SU-DHL-6 (cell line): Measurements from ENCODE around the gene LYSMD2.
"Not testable (repeated sequence)": the region's sequence is repeated elsewhere in the genome, so short reads cannot be mapped to it uniquely, and the experiment has no call there.

Source experiments
- H2AFZ ChIP-seq: fragments of 200-600 bp; sonication (generic); 2 replicates; pipeline ENCODE4 v1.6.1; 2014; ENCODE audit warnings: low read depth, mild to moderate bottlenecking, moderate library complexity, mixed read lengths, antibody characterized with exemption, low read length; ENCODE audit not compliant: severe bottlenecking
- H3F3A ChIP-seq: fragments of 200-600 bp; shearing (Covaris generic); 2 replicates; pipeline ENCODE4 v1.6.0; 2016; ENCODE audit warnings: antibody characterized with exemption, mild to moderate bottlenecking; ENCODE audit not compliant: insufficient read depth
- H3K27ac ChIP-seq: fragments of 200-600 bp; sonication (generic); 2 replicates; pipeline ENCODE4 v1.5.1; 2016; ENCODE audit warnings: low read depth, mild to moderate bottlenecking, low read length, moderate library complexity, mixed read lengths
- H3K27me3 ChIP-seq: fragments of 200-600 bp; sonication (generic), shearing (Covaris generic); 2 replicates; pipeline ENCODE4 v1.6.0; 2014; ENCODE audit warnings: mild to moderate bottlenecking, low read length
- H3K36me3 ChIP-seq: fragments of 200-600 bp; sonication (generic); 2 replicates; pipeline ENCODE4 v1.6.1; 2014; ENCODE audit warnings: mild to moderate bottlenecking, low read length, mixed read lengths
- H3K4me2 ChIP-seq: fragments of 300-600, 200-600 bp; shearing (Covaris generic), sonication (generic); 2 replicates; pipeline ENCODE4 v1.6.0; 2014; ENCODE audit warnings: low read length, low read depth, mild to moderate bottlenecking; ENCODE audit not compliant: poor library complexity, severe bottlenecking
- H3K4me3 ChIP-seq: fragments of 200-600 bp; sonication (generic); 2 replicates; pipeline ENCODE4 v1.5.1; 2014; ENCODE audit warnings: antibody characterized with exemption, low read length, mild to moderate bottlenecking, mixed read lengths; ENCODE audit not compliant: insufficient read depth, poor library complexity, severe bottlenecking
- H3K79me2 ChIP-seq: fragments of 200-600 bp; sonication (generic); 2 replicates; pipeline ENCODE4 v1.6.1; 2014; ENCODE audit warnings: mild to moderate bottlenecking, low read length, moderate library complexity; ENCODE audit not compliant: insufficient read depth
- H3K9ac ChIP-seq: fragments of 200-600 bp; sonication (generic); 2 replicates; pipeline ENCODE4 v1.7.0; 2014; ENCODE audit warnings: mild to moderate bottlenecking, low read length
- H3K9me2 ChIP-seq: fragments of 200-600 bp; sonication (generic); replicated peaks from 2 replicates; pipeline ENCODE4 v1.6.1; 2014; ENCODE audit warnings: low read length; ENCODE audit not compliant: insufficient read depth
- H3K9me3 ChIP-seq: fragments of 200-600 bp; sonication (generic); 2 replicates; pipeline ENCODE4 v1.6.1; 2014; ENCODE audit warnings: low read length, mixed read lengths; ENCODE audit not compliant: insufficient read depth
- H4K20me1 ChIP-seq: fragments of 200-600 bp; sonication (generic); 2 replicates; pipeline ENCODE4 v1.6.1; 2014; ENCODE audit warnings: low read depth, mild to moderate bottlenecking, antibody characterized with exemption, low read length, moderate library complexity, mixed read lengths
- CTCF ChIP-seq: fragments of 200-600 bp; sonication (generic); IDR thresholded peaks from one replicate; pipeline ENCODE4 v1.5.1; 2017; ENCODE audit warnings: antibody characterized with exemption, mild to moderate bottlenecking, low read length, moderate library complexity; ENCODE audit not compliant: insufficient read depth, poor library complexity, severe bottlenecking
- EZH2phosphoT487 ChIP-seq: fragments of 200-600 bp; sonication (generic), shearing (Covaris generic); conservative IDR thresholded peaks from 2 replicates; pipeline ENCODE4 v1.6.1; 2018; ENCODE audit warnings: mild to moderate bottlenecking, antibody characterized with exemption, low read length, moderate library complexity, mixed read lengths

The LYSMD2 gene

DNA sequence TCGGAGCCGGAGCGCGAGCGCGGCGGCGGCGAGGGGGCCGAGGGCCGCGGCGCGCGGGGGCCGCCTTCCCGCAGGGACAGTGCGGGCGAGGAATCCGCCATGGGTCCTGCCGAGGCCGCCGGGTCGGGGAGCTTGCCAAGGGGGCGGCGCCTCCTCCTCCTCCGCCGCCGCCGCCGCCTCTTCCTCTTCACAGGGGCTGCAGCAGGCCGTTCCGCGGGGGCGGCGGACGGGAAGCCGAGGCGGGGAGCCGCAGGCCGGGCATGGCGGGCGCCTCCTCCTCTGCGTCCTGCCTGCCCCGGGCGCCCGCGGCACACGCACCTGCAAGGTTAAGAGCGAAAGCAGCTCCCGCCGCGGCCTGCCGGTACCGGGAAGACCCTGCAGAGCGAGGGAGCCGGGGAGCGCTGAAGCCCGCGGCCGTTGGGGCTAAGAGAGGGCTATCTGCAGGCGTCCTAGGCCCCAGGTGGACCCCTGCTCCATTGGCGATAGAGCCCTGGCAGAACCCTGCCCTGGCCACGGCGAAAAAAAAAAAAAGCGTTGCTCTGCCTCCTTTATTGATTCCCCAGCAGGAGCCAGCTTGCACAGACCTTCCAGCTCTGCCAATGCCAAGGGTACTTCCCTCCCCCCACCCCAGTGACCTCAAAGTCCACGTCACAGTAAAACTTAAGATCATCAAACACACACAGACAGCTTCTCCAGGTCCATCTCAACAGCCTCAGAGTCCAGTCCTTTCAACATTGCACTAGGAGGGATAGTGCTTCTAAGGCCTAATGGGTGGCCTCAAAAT, at the start of gene LYSMD2:
LYSMD2 (minus strand) TSS at position 134 of the 784 bp plus-strand sequence; CDS start at position 101, 33 bp downstream.
- Histone ChIP-seq H3K9me2 (no peaks in the 10 kb centered on the region), H3K27me3 (no peaks in the 10 kb centered on the region), H3K9ac (peak within 1 kb of the TSS; percentile 54), H3K36me3 (no peaks in the 10 kb centered on the region), H3K79me2 (no peaks in the 10 kb centered on the region), H4K20me1 (no peaks in the 10 kb centered on the region), H3K9me3 (no peaks in the 10 kb centered on the region), H2AFZ (peak within 1 kb of the TSS; percentile 78), H3K27ac (no peak within 1 kb of the TSS), H3F3A (peaks cover 6% of the 10 kb centered on the region), H3K4me2 (peak within 1 kb of the TSS; percentile 64), H3K4me3 (peak within 1 kb of the TSS; percentile 56)
- TF ChIP-seq EZH2phosphoT487, result no peak
- TF ChIP-seq CTCF, result no peak

DNA sequence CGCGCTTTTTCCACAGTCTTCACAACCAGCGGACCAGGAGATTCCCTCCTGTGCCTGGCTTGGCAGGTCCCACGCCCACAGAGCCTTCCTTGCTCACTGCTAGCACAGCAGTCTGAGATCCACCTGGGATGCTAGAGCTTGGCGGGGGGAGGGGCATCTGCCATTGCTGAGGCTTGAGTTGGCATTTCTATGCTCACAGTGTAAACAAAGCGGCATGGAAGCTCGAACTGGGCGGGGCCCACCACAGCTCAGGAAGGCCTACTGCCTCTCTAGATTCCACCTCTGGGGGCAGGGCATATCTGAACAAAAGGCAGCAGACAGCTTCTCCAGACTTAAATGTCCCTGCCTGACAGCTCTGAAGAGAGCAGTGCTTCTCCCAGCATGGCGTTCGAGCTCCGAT, 49.7 kb upstream of the LYSMD2 start:
- H3K79me2 ChIP-seq, H3K4me2 ChIP-seq, H3K4me3 ChIP-seq, H3K27ac ChIP-seq, H3K9ac ChIP-seq, H3K36me3 ChIP-seq, H2AFZ ChIP-seq, H3K9me3 ChIP-seq, H3K9me2 ChIP-seq, H4K20me1 ChIP-seq, H3F3A ChIP-seq, H3K27me3 ChIP-seq: not testable (repeated sequence)

DNA sequence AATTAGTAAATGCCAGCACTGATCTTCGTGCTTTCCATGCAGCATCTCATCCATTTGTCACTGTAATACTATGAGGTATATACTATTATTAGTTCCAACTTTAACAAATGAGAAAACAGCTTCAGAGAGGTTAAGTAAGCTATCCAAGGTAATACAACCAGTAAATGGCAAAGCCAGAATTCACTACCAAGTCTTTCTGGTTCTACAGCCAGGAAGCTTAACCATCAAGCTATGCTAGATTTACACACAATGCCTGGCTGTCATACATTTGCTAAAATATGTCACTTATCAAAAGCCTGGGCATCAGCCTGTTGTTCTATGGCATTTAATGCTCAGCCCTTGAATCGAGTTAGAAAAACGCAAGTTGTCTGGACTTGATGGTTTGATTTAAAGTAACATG, 46.5 kb upstream of the LYSMD2 start:
- Histone ChIP-seq H3K27me3 (no peaks in the 10 kb centered on the region), H4K20me1 (no peaks in the 10 kb centered on the region), H3F3A (no peaks in the 10 kb centered on the region), H3K9me2 (no peaks in the 10 kb centered on the region), H3K9ac (no peak overlapping the region), H3K36me3 (no peaks in the 10 kb centered on the region), H3K27ac (no peak overlapping the region), H3K4me2 (no peak overlapping the region), H2AFZ (no peak overlapping the region), H3K79me2 (no peaks in the 10 kb centered on the region), H3K4me3 (no peak overlapping the region), H3K9me3 (no peaks in the 10 kb centered on the region; the same call in 1 of the 2 replicates)
- TF ChIP-seq CTCF (no peak), EZH2phosphoT487 (no peak)

GRCh38 chr15:51782357-51782896, 45.0 kb upstream of the LYSMD2 start:
- Histone ChIP-seq H3K79me2 (no peaks in the 10 kb centered on the region), H2AFZ (no peak overlapping the region), H3K9me3 (no peaks in the 10 kb centered on the region; the same call in 1 of the 2 replicates), H3K27ac (no peak overlapping the region), H3K9me2 (no peaks in the 10 kb centered on the region), H3K9ac (no peak overlapping the region), H3K36me3 (no peaks in the 10 kb centered on the region), H3K4me3 (no peak overlapping the region), H3K4me2 (no peak overlapping the region), H3K27me3 (no peaks in the 10 kb centered on the region), H3F3A (no peaks in the 10 kb centered on the region), H4K20me1 (no peaks in the 10 kb centered on the region)
- TF ChIP-seq EZH2phosphoT487 (no peak), CTCF (no peak)
